WI38 (cell line): ENCODE results near the gene BCKDK.

Experiments used
- H3K4me3 ChIP-seq: 2 replicates; pipeline ENCODE4 v1.5.1; 2011; ENCODE audit warnings: low read depth, mild to moderate bottlenecking, control low read depth, low read length
- TF ChIP-seq, protein P1 (sequence below): IDR thresholded peaks from 2 replicates; pipeline ENCODE4 v1.5.1; 2012; ENCODE audit warnings: low read depth, mild to moderate bottlenecking, control low read depth, low read length

Gene BCKDK

DNA sequence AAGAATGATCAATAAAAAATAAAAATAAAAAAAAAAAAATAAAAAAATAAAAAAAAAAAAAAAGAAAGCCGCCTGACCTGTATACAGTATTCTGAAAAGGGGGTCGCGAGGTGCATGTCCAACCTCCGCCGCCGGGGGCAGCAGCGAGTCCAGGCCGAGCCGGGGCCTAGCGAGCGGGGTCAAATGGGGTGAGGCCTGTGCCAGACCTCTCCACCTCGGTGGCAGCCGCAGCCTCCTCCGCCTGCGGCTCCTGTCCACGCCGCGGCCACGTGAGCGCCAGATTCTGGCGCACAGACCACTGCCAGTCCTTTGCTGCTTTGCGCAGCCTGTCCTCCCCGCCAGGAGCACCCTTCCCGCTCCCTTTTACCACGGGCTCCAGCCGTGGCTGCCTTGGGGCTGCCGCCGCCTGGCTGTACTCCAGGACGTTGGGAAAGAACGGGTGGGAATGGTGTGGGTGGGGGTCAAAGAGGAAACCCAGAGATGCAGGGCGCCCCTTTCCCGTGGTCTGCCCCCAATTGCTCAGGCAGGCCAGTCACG, 2.4 kb upstream of the BCKDK start:
- TF ChIP-seq, protein P1, sequence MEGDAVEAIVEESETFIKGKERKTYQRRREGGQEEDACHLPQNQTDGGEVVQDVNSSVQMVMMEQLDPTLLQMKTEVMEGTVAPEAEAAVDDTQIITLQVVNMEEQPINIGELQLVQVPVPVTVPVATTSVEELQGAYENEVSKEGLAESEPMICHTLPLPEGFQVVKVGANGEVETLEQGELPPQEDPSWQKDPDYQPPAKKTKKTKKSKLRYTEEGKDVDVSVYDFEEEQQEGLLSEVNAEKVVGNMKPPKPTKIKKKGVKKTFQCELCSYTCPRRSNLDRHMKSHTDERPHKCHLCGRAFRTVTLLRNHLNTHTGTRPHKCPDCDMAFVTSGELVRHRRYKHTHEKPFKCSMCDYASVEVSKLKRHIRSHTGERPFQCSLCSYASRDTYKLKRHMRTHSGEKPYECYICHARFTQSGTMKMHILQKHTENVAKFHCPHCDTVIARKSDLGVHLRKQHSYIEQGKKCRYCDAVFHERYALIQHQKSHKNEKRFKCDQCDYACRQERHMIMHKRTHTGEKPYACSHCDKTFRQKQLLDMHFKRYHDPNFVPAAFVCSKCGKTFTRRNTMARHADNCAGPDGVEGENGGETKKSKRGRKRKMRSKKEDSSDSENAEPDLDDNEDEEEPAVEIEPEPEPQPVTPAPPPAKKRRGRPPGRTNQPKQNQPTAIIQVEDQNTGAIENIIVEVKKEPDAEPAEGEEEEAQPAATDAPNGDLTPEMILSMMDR: peak; percentile 82
- no peak overlapping the region for H3K4me3 ChIP-seq

DNA sequence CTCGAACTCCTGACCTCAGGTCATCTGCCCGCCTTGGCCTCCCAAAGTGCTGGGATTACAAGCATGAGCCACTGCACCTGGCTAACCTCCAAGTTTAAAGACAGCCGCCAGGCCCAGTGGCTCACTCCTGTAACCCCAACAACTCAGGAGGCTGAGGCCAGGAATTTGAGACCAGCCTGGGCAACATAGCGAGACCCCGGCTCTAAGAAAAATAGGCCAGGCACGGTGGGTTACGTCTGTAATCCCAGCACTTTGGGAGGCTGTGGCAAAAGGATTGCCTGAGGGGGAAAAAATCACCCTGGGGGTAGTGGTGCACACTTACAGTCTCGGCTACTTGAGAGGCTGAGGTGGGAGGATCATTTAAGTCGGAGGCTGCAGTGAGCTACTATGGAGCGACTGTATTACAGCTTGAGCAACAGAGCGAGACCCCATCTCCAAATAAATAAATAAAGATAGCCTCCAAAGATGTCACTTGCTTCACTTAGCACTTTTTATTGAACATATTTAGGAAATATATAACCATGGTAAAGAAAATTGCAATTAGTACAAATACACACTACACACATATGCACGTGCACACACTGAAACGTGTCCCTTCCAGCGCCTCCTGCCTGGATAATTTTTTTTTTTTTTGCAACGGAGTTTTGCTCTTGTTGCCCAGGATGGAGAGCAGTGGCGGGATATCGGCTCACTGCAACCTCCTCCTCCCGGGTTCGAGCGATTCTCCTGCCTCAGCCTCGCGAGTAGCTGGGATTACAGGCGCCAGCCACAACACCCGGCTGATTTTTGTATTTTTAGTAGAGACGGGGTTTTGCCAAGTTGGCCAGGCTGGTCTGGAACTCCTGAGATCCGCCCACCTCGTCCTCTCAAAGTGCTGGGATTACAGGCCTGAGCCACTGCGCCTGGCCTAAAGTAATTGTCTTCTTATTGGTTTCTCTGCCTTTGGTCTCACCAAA, 1.4 kb upstream of the BCKDK start:
- TF ChIP-seq, protein P1: no peak
- no peak overlapping the region for H3K4me3 ChIP-seq

DNA sequence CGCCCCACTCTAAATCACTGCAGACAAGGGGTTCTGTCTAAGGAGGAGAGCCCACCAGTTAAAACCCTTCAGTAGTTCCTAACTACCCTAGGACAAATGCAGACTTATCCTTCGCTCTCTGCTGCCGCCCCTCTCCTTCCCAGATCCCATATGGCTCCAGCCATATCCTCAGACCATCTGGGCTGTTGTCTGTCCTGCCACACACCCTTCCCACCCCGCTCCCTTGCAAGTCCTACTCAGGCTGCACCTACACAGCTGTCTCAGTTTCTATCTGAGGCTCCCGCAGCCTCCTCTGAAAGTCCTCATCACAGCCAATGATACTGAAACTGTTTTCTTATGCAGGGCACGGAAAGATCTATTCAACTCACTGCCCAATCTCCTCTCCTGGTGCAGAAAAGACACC, 720 bp upstream of the BCKDK start:
- H3K4me3 ChIP-seq: no peak overlapping the region
- TF ChIP-seq, protein P1: no peak

DNA sequence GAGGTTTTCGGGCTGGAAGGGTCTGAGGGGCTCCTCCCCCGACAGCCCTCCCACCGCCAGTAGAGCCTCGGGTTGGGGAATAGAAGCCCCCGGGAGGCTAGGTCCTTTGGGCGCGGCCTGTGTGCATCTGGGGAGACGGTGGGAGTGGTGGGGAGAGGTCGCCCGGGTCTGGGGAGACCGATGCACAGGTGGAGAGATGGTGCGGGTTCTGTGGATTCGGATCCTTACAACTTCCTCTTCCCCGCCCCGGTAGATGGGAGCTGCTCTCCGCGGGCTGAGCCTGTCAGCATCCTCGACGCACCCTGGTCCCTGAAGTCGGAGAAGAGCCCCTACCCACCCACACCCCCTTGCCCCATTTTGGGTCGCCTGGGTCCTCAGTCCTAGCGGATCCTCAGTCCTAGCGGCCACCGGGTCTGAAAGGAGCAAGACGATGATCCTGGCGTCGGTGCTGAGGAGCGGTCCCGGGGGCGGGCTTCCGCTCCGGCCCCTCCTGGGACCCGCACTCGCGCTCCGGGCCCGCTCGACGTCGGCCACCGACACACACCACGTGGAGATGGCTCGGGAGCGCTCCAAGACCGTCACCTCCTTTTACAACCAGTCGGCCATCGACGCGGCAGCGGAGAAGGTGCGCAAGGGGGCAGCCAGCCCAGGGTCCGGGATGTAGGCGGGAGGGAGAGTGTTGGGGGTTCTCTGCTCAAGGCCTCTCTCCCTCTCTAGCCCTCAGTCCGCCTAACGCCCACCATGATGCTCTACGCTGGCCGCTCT, 790 bp downstream of the BCKDK start:
- H3K4me3 ChIP-seq: peak overlapping the region; percentile 94
- TF ChIP-seq, protein P1: no peak

DNA sequence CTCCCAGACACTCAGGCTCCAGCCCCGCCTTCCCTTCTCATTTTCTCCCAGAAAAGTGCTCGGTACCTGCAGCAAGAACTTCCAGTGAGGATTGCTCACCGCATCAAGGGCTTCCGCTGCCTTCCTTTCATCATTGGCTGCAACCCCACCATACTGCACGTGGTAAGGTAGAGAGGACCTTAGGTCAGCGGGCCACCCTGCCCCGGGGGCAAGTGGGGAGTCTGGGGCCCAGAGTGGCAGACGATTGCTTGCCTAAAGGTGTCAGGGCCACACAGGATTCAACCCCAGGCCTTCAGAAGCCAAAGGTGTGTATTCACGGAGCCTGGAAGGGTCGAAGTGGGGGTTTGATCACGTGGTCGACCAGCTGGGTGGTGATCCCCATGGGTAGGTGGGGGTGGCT, 1.4 kb downstream of the BCKDK start:
- H3K4me3 ChIP-seq: no peak overlapping the region
- TF ChIP-seq, protein P1: no peak

DNA sequence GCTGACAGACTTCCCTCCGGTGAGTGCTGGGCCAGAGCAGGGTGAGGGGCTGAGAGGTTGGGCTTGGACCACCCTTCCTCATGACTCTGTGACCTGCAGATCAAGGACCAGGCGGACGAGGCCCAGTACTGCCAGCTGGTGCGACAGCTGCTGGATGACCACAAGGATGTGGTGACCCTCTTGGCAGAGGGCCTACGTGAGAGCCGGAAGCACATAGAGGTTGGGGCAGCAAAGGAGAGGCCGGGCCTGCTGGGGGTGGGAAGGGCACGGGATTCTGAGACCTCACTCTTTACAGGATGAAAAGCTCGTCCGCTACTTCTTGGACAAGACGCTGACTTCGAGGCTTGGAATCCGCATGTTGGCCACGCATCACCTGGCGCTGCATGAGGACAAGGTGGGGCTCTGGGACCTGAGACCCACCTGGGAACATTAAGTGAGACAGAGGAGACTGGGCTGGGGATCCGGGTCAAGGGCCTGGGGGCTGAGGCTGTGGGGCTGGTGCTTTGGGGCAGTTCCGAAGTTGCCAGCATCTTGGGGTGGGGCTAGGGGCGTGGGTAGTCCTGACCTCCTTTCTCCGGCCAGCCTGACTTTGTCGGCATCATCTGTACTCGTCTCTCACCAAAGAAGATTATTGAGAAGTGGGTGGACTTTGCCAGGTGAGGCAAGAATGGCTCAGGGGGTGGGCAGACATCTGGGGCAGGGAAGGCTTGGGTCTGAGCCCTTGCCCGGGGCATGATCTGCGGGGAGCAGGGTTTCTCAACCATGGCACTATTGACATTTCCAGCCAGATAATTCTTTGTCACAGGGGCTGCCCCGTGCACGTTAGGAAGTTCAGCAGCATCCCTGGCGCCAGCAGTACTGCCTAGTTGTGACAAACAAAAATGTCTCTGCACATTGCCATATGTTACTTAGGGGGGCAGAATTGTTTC, 2.2 kb downstream of the BCKDK start:
- no peak overlapping the region for H3K4me3 ChIP-seq
- TF ChIP-seq, protein P1: no peak
